Measurements from ENCODE around the gene LGALS9. TPM values are rescaled to one million over a fixed set of nuclear protein-coding genes. Genes with fewer than 3 reads are reported as not detected.

LGALS9 gene
- total RNA-seq, 4 donors from 2014 or later, result 121 to 214 (median 144) TPM

DNA sequence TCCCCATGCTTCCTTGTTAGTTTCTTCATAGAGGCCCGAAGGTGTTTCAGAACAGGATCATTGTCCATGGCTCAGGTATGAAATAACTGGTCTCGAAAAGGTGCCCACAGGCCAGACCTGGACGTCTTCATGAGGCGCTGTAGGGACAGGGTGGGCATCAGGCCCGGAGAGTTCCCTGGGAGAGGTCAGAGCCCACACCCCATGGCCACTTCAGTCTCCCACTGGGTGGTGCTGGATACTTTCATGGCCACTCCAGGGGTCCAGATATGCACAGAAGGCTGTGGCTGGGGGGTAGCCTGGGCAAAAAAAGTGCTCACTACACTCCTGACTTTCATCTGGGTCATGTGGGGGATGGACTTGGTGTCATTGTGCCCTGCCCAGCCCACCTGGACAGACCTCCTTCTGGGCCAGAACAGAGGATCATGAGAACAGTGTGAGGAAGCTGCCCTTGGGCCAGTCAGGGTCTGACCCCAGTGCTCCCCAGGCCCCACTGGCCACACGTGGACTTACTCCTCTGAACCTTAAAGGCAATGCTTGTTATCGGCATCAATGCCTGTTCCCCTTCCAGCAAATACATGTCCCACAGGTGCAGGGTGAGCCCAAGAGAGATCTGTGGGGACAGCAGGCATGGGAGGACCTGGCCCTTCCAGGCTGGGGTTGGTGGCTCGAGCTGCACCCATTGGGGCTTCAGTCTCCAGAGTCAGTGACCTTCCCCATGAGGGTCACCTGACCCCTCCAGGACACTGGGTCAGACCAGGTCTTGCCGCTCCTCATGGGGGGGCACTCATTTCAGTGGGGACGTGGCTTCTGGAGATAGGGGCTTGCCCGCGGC, 36.9 kb downstream of the LGALS9 start:
- H3K9me3 ChIP-seq, result no peaks in the 10 kb centered on the region
- TF ChIP-seq, protein P1, sequence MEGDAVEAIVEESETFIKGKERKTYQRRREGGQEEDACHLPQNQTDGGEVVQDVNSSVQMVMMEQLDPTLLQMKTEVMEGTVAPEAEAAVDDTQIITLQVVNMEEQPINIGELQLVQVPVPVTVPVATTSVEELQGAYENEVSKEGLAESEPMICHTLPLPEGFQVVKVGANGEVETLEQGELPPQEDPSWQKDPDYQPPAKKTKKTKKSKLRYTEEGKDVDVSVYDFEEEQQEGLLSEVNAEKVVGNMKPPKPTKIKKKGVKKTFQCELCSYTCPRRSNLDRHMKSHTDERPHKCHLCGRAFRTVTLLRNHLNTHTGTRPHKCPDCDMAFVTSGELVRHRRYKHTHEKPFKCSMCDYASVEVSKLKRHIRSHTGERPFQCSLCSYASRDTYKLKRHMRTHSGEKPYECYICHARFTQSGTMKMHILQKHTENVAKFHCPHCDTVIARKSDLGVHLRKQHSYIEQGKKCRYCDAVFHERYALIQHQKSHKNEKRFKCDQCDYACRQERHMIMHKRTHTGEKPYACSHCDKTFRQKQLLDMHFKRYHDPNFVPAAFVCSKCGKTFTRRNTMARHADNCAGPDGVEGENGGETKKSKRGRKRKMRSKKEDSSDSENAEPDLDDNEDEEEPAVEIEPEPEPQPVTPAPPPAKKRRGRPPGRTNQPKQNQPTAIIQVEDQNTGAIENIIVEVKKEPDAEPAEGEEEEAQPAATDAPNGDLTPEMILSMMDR (IDR thresholded peaks at IDR 0.05), result no peak
- no peak for TF ChIP-seq POLR2A (IDR thresholded peaks at IDR 0.05)
- DNase-seq, result peak in 1 of 3 donors; percentile 34
- H3K27me3 ChIP-seq, result no peaks in the 10 kb centered on the region
- H3K4me1 ChIP-seq, result no peaks in the 10 kb centered on the region
- no peak overlapping the region for H3K4me3 ChIP-seq
- H3K27ac ChIP-seq, result no peak overlapping the region
- H3K36me3 ChIP-seq, result no peaks in the 10 kb centered on the region

DNA sequence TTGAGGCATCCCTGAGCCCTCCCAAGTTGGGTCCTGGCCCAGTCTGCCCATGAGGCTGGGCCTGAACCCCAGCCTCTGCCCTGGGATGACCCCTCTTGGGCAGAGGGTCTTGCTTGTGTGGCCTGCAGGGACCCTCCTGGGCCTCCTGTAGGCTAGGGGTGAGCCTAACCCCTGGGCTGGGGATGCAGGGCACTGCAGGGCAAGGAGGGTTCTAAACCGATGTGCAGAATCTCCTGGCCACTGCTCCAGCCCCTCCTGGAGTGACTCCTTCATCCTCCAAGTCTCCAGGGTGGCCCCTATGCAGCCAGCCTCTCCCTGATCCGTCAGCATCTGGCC, 37.5 kb downstream of the LGALS9 start:
- peak in 1 of 3 donors; percentile 26 for DNase-seq

DNA sequence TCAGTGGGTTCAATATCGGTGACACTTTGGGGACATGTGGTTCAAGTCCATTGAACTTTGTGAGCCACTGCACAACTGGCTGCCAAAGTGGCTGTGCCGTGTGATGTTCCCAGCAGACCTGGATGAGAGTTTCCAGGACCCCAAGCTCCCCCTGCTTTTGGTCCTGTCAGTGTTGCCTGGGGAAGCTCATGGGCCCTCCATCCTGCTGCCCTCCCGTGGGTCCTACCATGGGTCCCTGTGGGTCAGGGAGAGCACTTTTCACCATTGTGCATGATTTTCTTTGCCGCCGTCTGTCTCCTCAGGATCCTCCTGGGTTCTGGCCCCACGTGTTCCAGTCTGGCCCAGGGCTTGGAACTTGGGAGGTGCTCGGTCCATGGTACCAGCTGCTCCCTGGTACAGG, 38.1 kb downstream of the LGALS9 start:
- Histone ChIP-seq H3K9me3 (no peaks in the 10 kb centered on the region), H3K27me3 (no peaks in the 10 kb centered on the region), H3K4me3 (no peak overlapping the region), H3K27ac (no peak overlapping the region), H3K36me3 (no peaks in the 10 kb centered on the region), H3K4me1 (no peaks in the 10 kb centered on the region)
- DNase-seq, result peak in 1 of 3 donors; percentile 15
- TF ChIP-seq, protein P1 (IDR thresholded peaks at IDR 0.05), result no peak
- TF ChIP-seq POLR2A (IDR thresholded peaks at IDR 0.05), result no peak

More for the DNA sequence above, 37.5 kb downstream of the LGALS9 start:
- Histone ChIP-seq H3K4me1 (no peaks in the 10 kb centered on the region), H3K27ac (no peak overlapping the region), H3K4me3 (no peak overlapping the region), H3K27me3 (no peaks in the 10 kb centered on the region), H3K9me3 (no peaks in the 10 kb centered on the region), H3K36me3 (no peaks in the 10 kb centered on the region)
- TF ChIP-seq POLR2A (IDR thresholded peaks at IDR 0.05), result no peak
- TF ChIP-seq, protein P1 (IDR thresholded peaks at IDR 0.05), result no peak

DNA sequence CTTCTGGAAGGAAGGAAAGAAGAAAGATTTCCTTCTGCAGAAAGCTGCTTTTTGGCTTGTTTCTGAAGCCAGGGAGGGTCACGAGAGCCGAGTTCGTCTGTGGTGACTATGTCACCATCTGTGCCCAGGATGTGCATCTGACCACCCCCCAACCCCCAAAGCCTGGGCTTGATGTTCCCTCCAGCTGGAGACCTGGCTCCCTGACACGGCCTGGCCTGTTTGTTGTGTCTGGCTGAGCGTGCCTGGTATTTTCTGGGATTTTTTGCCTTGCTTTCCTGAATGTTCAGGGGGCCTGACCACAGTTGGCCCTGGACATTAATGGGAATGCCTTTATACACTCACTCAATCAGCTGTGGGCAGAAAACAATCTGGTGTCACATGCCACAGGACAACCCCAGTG, 38.9 kb downstream of the LGALS9 start:
- Histone ChIP-seq H3K9me3 (no peaks in the 10 kb centered on the region), H3K27ac (no peak overlapping the region), H3K4me3 (no peak overlapping the region), H3K4me1 (no peaks in the 10 kb centered on the region), H3K27me3 (no peaks in the 10 kb centered on the region), H3K36me3 (no peaks in the 10 kb centered on the region)
- peak in 1 of 3 donors; percentile 16 for DNase-seq
- TF ChIP-seq, protein P1 (IDR thresholded peaks at IDR 0.05), result no peak
- no peak for TF ChIP-seq POLR2A (IDR thresholded peaks at IDR 0.05)

DNA sequence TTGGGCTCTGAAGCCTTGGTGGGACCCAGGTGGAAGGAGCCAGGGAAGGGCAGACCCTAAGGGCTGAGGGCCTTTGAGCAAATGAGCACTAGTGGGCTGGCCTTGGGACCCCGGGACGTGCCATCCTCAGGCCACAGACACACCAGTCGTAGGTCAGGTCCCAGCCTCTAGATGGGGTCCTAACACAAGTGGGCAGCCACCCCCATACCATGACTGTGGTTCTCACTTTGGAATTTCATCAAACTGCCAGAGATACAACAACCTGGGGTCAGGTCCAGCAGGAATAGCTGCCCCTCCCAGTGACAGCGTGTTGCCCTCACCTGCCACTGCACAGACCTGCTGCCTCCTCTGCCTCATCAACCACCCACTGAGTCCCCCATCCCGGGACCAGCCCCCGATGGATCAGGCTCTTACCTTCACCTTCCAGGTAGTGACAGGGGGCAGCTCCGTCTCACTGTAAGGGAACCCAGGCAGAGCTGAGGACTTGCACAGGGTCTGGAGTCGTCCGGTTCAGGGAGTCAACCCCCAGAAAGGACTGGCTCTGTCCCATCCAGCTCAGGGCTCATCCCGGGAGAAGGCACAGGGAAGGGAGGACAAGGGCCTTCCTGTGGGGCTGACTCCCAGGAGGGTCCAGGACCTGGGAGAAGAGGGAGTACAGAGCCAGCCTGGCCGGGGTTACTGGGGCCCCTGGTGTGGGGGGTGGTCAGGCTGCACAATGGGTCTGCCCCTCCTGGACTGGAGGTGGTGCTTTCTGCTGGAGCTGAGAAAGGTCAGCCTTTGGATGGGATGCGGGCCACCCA, 40.0 kb downstream of the LGALS9 start:
- Histone ChIP-seq H3K9me3 (no peaks in the 10 kb centered on the region), H3K27me3 (no peaks in the 10 kb centered on the region), H3K36me3 (no peaks in the 10 kb centered on the region), H3K4me1 (no peaks in the 10 kb centered on the region), H3K27ac (no peak overlapping the region), H3K4me3 (no peak overlapping the region)
- no peak for TF ChIP-seq POLR2A (IDR thresholded peaks at IDR 0.05)
- TF ChIP-seq, protein P1 (IDR thresholded peaks at IDR 0.05), result no peak
- peak in 1 of 3 donors; percentile 29 for DNase-seq

Measured in Peyer's patch (tissue), 4 donors.